GM12878 (cell line): ENCODE data around the gene PPAN. TPM values are rescaled to one million over a fixed set of nuclear protein-coding genes. Genes with fewer than 3 reads are reported as not detected.

Experiments used
- ATAC-seq: fragments of 200-7000 bp; cut with Tn5 transposase; 3 replicates; pipeline ENCODE4 v1.9.1; 2020; ENCODE audit warnings: mild to moderate bottlenecking, moderate library complexity
- BruUV-seq: library from RNA; stranded (reverse); fragments of 400-500 nt; replicated peaks from 2 replicates; lab custom pipeline; 2021; lab: Mats Ljungman, UMichigan
- CTCF ChIA-PET: fragments of 300-600 bp; sonication (Branson Sonifier 250); formaldehyde crosslinking; extraction: SDS; loops from one replicate; lab custom pipeline; 2021; ENCODE audit warnings: inconsistent platforms; lab: Yijun Ruan, JAX
- POLR2A ChIA-PET: fragments of 350-600 bp; formaldehyde crosslinking; extraction: SDS; loops from one replicate; lab custom pipeline; 2021; ENCODE audit warnings: inconsistent platforms; lab: Charles Lee
- RAD21 ChIA-PET: fragments of 300-600 bp; sonication (Branson Sonifier 250); formaldehyde crosslinking; loops from one replicate; lab custom pipeline; 2023; ENCODE audit warnings: antibody characterized with exemption; ENCODE audit not compliant: unreplicated experiment; lab: Charles Lee
- SMC1A ChIA-PET: fragments of 300-600 bp; sonication (Branson Sonifier 250); formaldehyde crosslinking; loops from one replicate; lab custom pipeline; 2023; ENCODE audit not compliant: unreplicated experiment, uncharacterized antibody; lab: Charles Lee
- DNase-seq: peaks from one replicate; pipeline ENCODE4 v3.0.0-alpha.2; 2011; ENCODE audit warnings: low read depth, low spot score
- FAIRE-seq: peaks from 3 replicates; lab custom pipeline; 2011; peaks lifted over from hg19 to GRCh38; lab: Jason Lieb, UNC
- H2AFZ ChIP-seq: 2 replicates; pipeline ENCODE4 v1.6.0; 2011; ENCODE audit warnings: low read depth, low read length, control low read depth; ENCODE audit not compliant: control insufficient read depth
- H3K27ac ChIP-seq: 2 replicates; pipeline ENCODE4 v1.5.1; 2011; ENCODE audit warnings: control low read depth; ENCODE audit not compliant: control insufficient read depth, insufficient read depth
- H3K27me3 ChIP-seq, 2 experiments: replicated peaks in 1 of 2; 2 replicates each; pipeline versions ENCODE4 v1.6.0 to v1.6.1; 2011; ENCODE audit warnings: low read length in 1 of 2; ENCODE audit not compliant: control insufficient read depth in 2 of 2, insufficient read depth in 2 of 2
- H3K36me3 ChIP-seq, 2 experiments: 2 replicates each; pipeline ENCODE4 v1.5.1; 2011; ENCODE audit warnings: low read length in 1 of 2; ENCODE audit not compliant: control insufficient read depth in 2 of 2, insufficient read depth in 2 of 2
- H3K4me1 ChIP-seq: 2 replicates; pipeline ENCODE4 v1.6.1; 2011; ENCODE audit warnings: mild to moderate bottlenecking, low read length, moderate library complexity, mixed read lengths; ENCODE audit not compliant: control insufficient read depth, insufficient read depth
- H3K4me2 ChIP-seq: 2 replicates; pipeline ENCODE4 v1.6.0; 2011; ENCODE audit warnings: control low read depth; ENCODE audit not compliant: control insufficient read depth, insufficient read depth
- H3K4me3 ChIP-seq: fragments of 200-600 bp; sonication (generic); 2 replicates; pipeline ENCODE4 v1.5.1; 2016
- H3K79me2 ChIP-seq: 2 replicates; pipeline ENCODE4 v1.6.0; 2011; ENCODE audit warnings: low read length; ENCODE audit not compliant: control insufficient read depth, insufficient read depth
- H3K9ac ChIP-seq: 2 replicates; pipeline ENCODE4 v1.8.0; 2011; ENCODE audit warnings: low read length, control low read depth, mixed read lengths; ENCODE audit not compliant: control insufficient read depth, insufficient read depth
- H3K9me3 ChIP-seq: replicated peaks from 3 replicates; pipeline ENCODE4 v1.5.1; 2011; ENCODE audit warnings: mild to moderate bottlenecking, low read length; ENCODE audit not compliant: control insufficient read depth, insufficient read depth
- H4K20me1 ChIP-seq: 2 replicates; pipeline ENCODE4 v1.6.0; 2011; ENCODE audit not compliant: control insufficient read depth, insufficient read depth
- BCL11A ChIP-seq: IDR thresholded peaks from 2 replicates; pipeline ENCODE4 v1.6.1; 2011; ENCODE audit warnings: low read depth, low read length
- BHLHE40 ChIP-seq, 2 experiments: fragments of 450-650 bp in 1 of 2; IDR thresholded peaks; 2 replicates each; pipeline ENCODE4 v1.6.1; 2011 to 2017; ENCODE audit warnings: low read depth in 2 of 2, borderline replicate concordance in 1 of 2, improper control_type of control experiment in 1 of 2, low read length in 1 of 2, mild to moderate bottlenecking in 1 of 2
- CBFB ChIP-seq: IDR thresholded peaks from 2 replicates; pipeline ENCODE4 v1.6.1; 2016; ENCODE audit warnings: antibody characterized with exemption, low read depth
- CBX5 ChIP-seq: sonication (generic); IDR thresholded peaks from 2 replicates; pipeline ENCODE4 v1.6.1; 2016; ENCODE audit warnings: low read depth, moderate library complexity, mild to moderate bottlenecking, inconsistent platforms
- HDAC6 ChIP-seq: fragments of 200-600 bp; sonication (generic); IDR thresholded peaks from one replicate; pipeline ENCODE4 v1.8.0; 2017; ENCODE audit warnings: antibody characterized with exemption; ENCODE audit not compliant: unreplicated experiment
- HDGF ChIP-seq: fragments of 450-650 bp; IDR thresholded peaks from 2 replicates; pipeline ENCODE4 v1.6.1; 2016; ENCODE audit warnings: antibody characterized with exemption
- IKZF2 ChIP-seq, 2 experiments: fragments of 450-650 bp; IDR thresholded peaks; 2 replicates each; pipeline ENCODE4 v1.6.1; 2017; ENCODE audit warnings: mild to moderate bottlenecking in 2 of 2, moderate library complexity in 2 of 2
- MEF2B ChIP-seq: fragments of 450-650 bp; IDR thresholded peaks from 2 replicates; pipeline ENCODE4 v1.6.1; 2018; ENCODE audit warnings: mild to moderate bottlenecking, moderate library complexity; ENCODE audit not compliant: partially characterized antibody, poor library complexity, severe bottlenecking
- NFIC ChIP-seq: IDR thresholded peaks from 2 replicates; pipeline ENCODE4 v1.6.1; 2012; ENCODE audit warnings: low read depth, mild to moderate bottlenecking, inconsistent platforms, low read length, moderate library complexity
- NR2C2 ChIP-seq: IDR thresholded peaks from 2 replicates; pipeline ENCODE4 v1.6.1; 2011; ENCODE audit warnings: borderline replicate concordance, low read depth; ENCODE audit not compliant: control insufficient read depth, insufficient read length
- RAD21 ChIP-seq: IDR thresholded peaks from 2 replicates; pipeline ENCODE4 v1.6.1; 2011; ENCODE audit warnings: mild to moderate bottlenecking, low read depth, low read length, moderate library complexity; ENCODE audit not compliant: insufficient read depth
- RBBP5 ChIP-seq: fragments of 200-600 bp; sonication (generic); conservative IDR thresholded peaks from 2 replicates; pipeline ENCODE4 v1.6.1; 2016
- ZNF217 ChIP-seq: fragments of 450-650 bp; IDR thresholded peaks from 2 replicates; pipeline ENCODE4 v1.6.1; 2017; ENCODE audit warnings: antibody characterized with exemption, mild to moderate bottlenecking
- ZNF687 ChIP-seq: fragments of 450-650 bp; IDR thresholded peaks from 2 replicates; pipeline ENCODE4 v1.6.1; 2017; ENCODE audit warnings: mild to moderate bottlenecking, moderate library complexity
- WGBS: methylation state at CpG from one replicate; pipeline ENCODE4 v1.1.6; 2016; ENCODE audit warnings: low lambda C conversion rate; ENCODE audit not compliant: insufficient replicate concordance, insufficient coverage; ENCODE audit errors: missing lambda C conversion rate; 5-methylcytosine and 5-hydroxymethylcytosine counted together
- in situ Hi-C: fragments of 300-500 bp; cut with MboI; formaldehyde crosslinking; loops from 9 replicates; pipeline ENCODE4 v1.14.3; 2018; ENCODE audit warnings: mixed read lengths
- intact Hi-C: fragments of 100-400 bp; cut with micrococcal nuclease; formaldehyde crosslinking; loops from one replicate; pipeline ENCODE4 v1.14.2; 2022; ENCODE audit not compliant: unreplicated experiment
- polyA plus RNA-seq, 11 experiments: library from polyadenylated mRNA; depleted of rRNA in 4 of 11; unstranded in 6 of 11; stranded (reverse) in 5 of 11; fragments of >200 nt; fragmentation: Nextera tagmentation in 4 of 11; fragmentation: Illumina TruSeq in 1 of 11; extraction: Ambion mirVana in 4 of 11; extraction: Trizol in 1 of 11; gene quantifications; 1 replicate in 1 of 11; 2 replicates in 10 of 11; pipeline versions ENCODE4 v1.2.1 to v1.2.3, GENCODE V29; 2011 to 2016; ENCODE audit warnings: inconsistent platforms in 2 of 11, missing spikeins in 2 of 11, low read depth in 1 of 11
- total RNA-seq, 4 experiments: library from RNA; depleted of rRNA in 3 of 4; stranded (reverse); fragments of >200 nt in 3 of 4; fragmentation: Illumina TruSeq in 1 of 4; extraction: Trizol in 1 of 4; gene quantifications; 2 replicates each; pipeline versions ENCODE4 v1.2.1 to v1.2.3, GENCODE V29; 2013 to 2021

Gene PPAN
- total and polyA plus RNA-seq, 10 of the 15 experiments (the other 5 are each of a cell fraction or from before 2014, with no cell fraction given), result 2.1 to 171 (median 108) TPM

GRCh38 chr19:10124429-10124828 lies 18.3 kb downstream of the PPAN start:
- intact Hi-C loops (loop anchor here (5.0 kb wide), 1 partner anchor 128 kb away; the partner anchor contains the start of gene MRPL4), in situ Hi-C loops (no loop called here)
- POLR2A ChIA-PET, result interaction anchor here (0.6 kb wide), 1 partner anchor 259 kb away, joined by 3 read pairs; no protein-coding TSS in a partner anchor
- no peak for TF ChIP-seq HDAC6
- no peak overlapping the region for H3K4me2 ChIP-seq
- H4K20me1 ChIP-seq, result no peaks in the 10 kb centered on the region
- H3K4me3 ChIP-seq, result no peak overlapping the region
- H2AFZ ChIP-seq, result no peak overlapping the region
- no peaks in the 10 kb centered on the region for H3K27me3 ChIP-seq
- SMC1A ChIA-PET, result no interaction called here
- BruUV-seq, result no TSS peak
- no peak overlapping the region for H3K27ac ChIP-seq
- H3K79me2 ChIP-seq, result peaks cover 3% of the 10 kb centered on the region
- ATAC-seq, result no peak
- H3K9me3 ChIP-seq, result no peaks in the 10 kb centered on the region
- peaks cover 0 to 10% of the 10 kb centered on the region in 2 experiments; a peak in 2 of 4 replicates for H3K36me3 ChIP-seq
- CTCF ChIA-PET, result no interaction called here
- FAIRE-seq, result no peak
- H3K4me1 ChIP-seq, result no peaks in the 10 kb centered on the region
- RAD21 ChIA-PET, result no interaction called here
- WGBS, result 98% methylated on average over 7 of the region's 7 CpGs
- no peak overlapping the region for H3K9ac ChIP-seq
- no peak for DNase-seq

GRCh38 chr19:10126213-10126639 lies 20.1 kb downstream of the PPAN start:
- intact Hi-C loops, result no loop called here
- H3K9me3 ChIP-seq, result no peaks in the 10 kb centered on the region
- SMC1A ChIA-PET, result no interaction called here
- no peaks in the 10 kb centered on the region for H3K4me1 ChIP-seq
- no peak overlapping the region for H2AFZ ChIP-seq
- no peak overlapping the region for H3K4me2 ChIP-seq
- no TSS peak for BruUV-seq
- H4K20me1 ChIP-seq, result no peaks in the 10 kb centered on the region
- peaks cover 0 to 15% of the 10 kb centered on the region in 2 experiments for H3K36me3 ChIP-seq
- H3K4me3 ChIP-seq, result no peak overlapping the region
- in situ Hi-C loops, result no loop called here
- CTCF ChIA-PET, result no interaction called here
- POLR2A ChIA-PET, result no interaction called here
- no peak for DNase-seq
- no peak overlapping the region for H3K9ac ChIP-seq
- no peak overlapping the region for H3K27ac ChIP-seq
- H3K27me3 ChIP-seq, result no peaks in the 10 kb centered on the region
- WGBS, result 69% methylated on average over 3 of the region's 4 CpGs
- no peak for FAIRE-seq
- RAD21 ChIA-PET, result no interaction called here
- ATAC-seq, result no peak
- H3K79me2 ChIP-seq, result no peaks in the 10 kb centered on the region
- no peak for TF ChIP-seq NFIC
- TF ChIP-seq HDGF, result no peak
- TF ChIP-seq CBFB, result no peak
- no peak for TF ChIP-seq IKZF2 (IDR thresholded peaks at IDR 0.05)
- TF ChIP-seq RBBP5, result no peak
- no peak for TF ChIP-seq BCL11A
- no peak for TF ChIP-seq ZNF217
- TF ChIP-seq MEF2B, result no peak
- no peak for TF ChIP-seq BHLHE40 (IDR thresholded peaks at IDR 0.05; ENCODE audit: borderline replicate concordance in 1 of 2, low read depth in 2 of 2, low read length in 1 of 2)
- no peak for TF ChIP-seq NR2C2
- TF ChIP-seq ZNF687, result no peak
- no peak for TF ChIP-seq RAD21
- no peak for TF ChIP-seq CBX5
